Retinal pigment epithelial cell (primary cell): Measurements from ENCODE around the gene CAD.
A peak's percentile ranks its signal among the peaks of the same experiment; 100 is the strongest.
"Not testable (repeated sequence)": the region's sequence is repeated elsewhere in the genome, so short reads cannot be mapped to it uniquely, and the experiment has no call there.

Experiments
- DNase-seq: peaks from one replicate; pipeline ENCODE4 v3.0.0-alpha.2; 2010; ENCODE audit warnings: low read depth
- H3K4me3 ChIP-seq: 2 replicates; pipeline ENCODE4 v1.5.1; 2011; ENCODE audit warnings: mild to moderate bottlenecking, low read length, control low read depth, moderate library complexity
- TF ChIP-seq, protein P1 (sequence below): conservative IDR thresholded peaks from 2 replicates; pipeline ENCODE4 v1.5.1; 2011; ENCODE audit warnings: low read depth, low read length, control low read depth, inconsistent platforms

The CAD gene

GRCh38 chr2:27217173-27218121, at the start of gene CAD:
Gene CAD, plus strand, starts transcription at chr2:27217369. Its CDS starts 183 bp downstream, at chr2:27217552.
- peak within 1 kb of the TSS; percentile 74 for H3K4me3 ChIP-seq
- no peak for DNase-seq
- TF ChIP-seq, protein P1, sequence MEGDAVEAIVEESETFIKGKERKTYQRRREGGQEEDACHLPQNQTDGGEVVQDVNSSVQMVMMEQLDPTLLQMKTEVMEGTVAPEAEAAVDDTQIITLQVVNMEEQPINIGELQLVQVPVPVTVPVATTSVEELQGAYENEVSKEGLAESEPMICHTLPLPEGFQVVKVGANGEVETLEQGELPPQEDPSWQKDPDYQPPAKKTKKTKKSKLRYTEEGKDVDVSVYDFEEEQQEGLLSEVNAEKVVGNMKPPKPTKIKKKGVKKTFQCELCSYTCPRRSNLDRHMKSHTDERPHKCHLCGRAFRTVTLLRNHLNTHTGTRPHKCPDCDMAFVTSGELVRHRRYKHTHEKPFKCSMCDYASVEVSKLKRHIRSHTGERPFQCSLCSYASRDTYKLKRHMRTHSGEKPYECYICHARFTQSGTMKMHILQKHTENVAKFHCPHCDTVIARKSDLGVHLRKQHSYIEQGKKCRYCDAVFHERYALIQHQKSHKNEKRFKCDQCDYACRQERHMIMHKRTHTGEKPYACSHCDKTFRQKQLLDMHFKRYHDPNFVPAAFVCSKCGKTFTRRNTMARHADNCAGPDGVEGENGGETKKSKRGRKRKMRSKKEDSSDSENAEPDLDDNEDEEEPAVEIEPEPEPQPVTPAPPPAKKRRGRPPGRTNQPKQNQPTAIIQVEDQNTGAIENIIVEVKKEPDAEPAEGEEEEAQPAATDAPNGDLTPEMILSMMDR = peak; percentile 15

DNA sequence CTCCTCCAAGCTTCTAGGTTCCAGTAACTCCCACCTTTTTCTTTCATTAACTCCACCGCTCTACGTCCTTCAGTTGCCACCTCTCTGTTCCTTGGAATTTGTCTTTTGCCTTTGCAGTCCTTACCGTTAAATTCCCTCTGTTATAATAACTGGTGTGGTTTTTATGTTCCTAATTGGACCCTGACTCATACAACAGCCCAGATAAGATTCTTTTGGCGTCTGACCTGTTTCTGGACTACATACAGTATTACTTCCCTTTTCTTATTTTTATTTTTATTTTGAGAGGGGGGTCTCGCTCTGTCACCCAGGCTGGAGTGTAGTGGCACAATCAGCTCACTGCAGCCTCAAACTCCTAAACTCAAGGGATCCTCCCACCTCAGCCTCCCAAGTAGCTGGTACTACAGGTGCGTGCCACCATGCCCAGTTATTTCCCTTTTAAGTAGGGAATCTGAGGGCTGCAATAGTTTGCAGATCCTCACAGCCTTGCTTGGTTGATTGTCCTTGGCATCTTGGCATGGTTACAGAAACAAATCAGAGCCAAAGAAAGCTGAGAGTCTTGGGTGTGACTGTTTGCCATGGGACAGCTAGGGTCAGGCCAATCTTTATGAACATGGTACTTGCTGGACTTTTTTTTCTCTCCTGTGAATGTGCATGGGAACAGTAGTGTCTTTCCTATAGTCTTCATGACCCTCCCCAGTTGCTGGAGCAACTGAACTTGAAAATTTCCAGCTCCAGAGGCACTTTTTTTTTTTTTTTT, 46.4 kb upstream of the CAD start:
- no peak for DNase-seq
- no peak overlapping the region for H3K4me3 ChIP-seq
- TF ChIP-seq, protein P1 = no peak

DNA sequence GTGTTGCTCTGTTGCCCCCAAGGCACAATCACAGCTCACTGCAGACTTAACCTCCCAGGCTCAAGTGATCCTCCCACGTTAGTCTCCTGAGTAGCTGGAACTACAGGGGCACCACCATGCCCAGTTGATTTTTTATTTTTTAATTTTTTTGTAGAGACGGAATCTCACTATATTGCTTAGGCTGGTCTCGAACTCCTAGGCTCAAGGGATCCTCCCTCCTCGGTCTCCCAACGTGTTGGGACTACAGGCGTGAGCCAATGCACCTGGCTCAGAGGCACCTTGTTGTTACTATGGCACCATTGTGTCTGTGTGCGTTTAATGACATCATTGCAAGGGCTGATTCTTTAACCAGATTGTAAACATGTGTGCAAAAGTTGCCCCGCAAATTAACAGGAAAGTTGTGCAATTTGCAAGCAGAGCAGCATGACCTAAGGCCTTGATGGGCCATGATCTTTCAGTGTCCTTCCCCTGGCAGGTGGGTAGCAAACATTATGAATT, 45.8 kb upstream of the CAD start:
- no peak for DNase-seq
- no peak overlapping the region for H3K4me3 ChIP-seq
- TF ChIP-seq, protein P1 = no peak

- no peak for DNase-seq
- TF ChIP-seq, protein P1 = no peak
- H3K4me3 ChIP-seq = no peak overlapping the region
Measured at GRCh38 chr2:27174638-27175037, 42.5 kb upstream of the CAD start.

- no peak overlapping the region for H3K4me3 ChIP-seq
- TF ChIP-seq, protein P1 = no peak
- DNase-seq = no peak
Measured at GRCh38 chr2:27175330-27175729, 41.8 kb upstream of the CAD start.

GRCh38 chr2:27175781-27176180, 41.4 kb upstream of the CAD start:
- DNase-seq, H3K4me3 ChIP-seq: not testable (repeated sequence)
